ENCODE data around the gene ASPM.

- TF ChIP-seq CTCF (IDR thresholded peaks at IDR 0.05; ENCODE audit: insufficient read depth, low read length) = no peak
- no peak for TF ChIP-seq POLR2AphosphoS5 (IDR thresholded peaks at IDR 0.05; ENCODE audit: low read depth)
- TF ChIP-seq GABPA (IDR thresholded peaks at IDR 0.05; ENCODE audit: low read depth) = no peak
- no peak for TF ChIP-seq SPI1 (IDR thresholded peaks at IDR 0.05; ENCODE audit: borderline replicate concordance, low read depth)
These were observed 44.5 kb downstream of the ASPM start for GRCh38 chr1:197101978-197102377.
